Fibroblast of skin of left quadriceps (primary cell): Measurements from ENCODE around the gene GZF1.

ENCODE experiments used
- DNase-seq, 2 experiments: peaks; one replicate each; pipeline ENCODE4 v3.0.0-alpha.2; 2013; ENCODE audit warnings: low read depth in 2 of 2

GZF1 gene

GRCh38 chr20:23361476-23362391 is at the start of gene GZF1:
Gene GZF1, plus strand, starts transcription at chr20:23362182. Its CDS starts 2,202 bp downstream, at chr20:23364384.
- peak; percentile 95 to 96 for DNase-seq

GRCh38 chr20:23313271-23313670 is 48.7 kb upstream of the GZF1 start:
- DNase-seq: no peak

GRCh38 chr20:23314699-23315098 is 47.3 kb upstream of the GZF1 start:
- no peak for DNase-seq

- DNase-seq: no peak
Measured at GRCh38 chr20:23315099-23315498, 46.9 kb upstream of the GZF1 start.

- no peak for DNase-seq
Measured at GRCh38 chr20:23316626-23317025, 45.4 kb upstream of the GZF1 start.

- no peak for DNase-seq
Measured at GRCh38 chr20:23317081-23317480, 44.9 kb upstream of the GZF1 start.

- no peak for DNase-seq
Measured at GRCh38 chr20:23318347-23318746, 43.6 kb upstream of the GZF1 start.

GRCh38 chr20:23320317-23320716 is 41.7 kb upstream of the GZF1 start:
- no peak for DNase-seq

- no peak for DNase-seq
Measured at GRCh38 chr20:23325107-23325506, 36.9 kb upstream of the GZF1 start.

GRCh38 chr20:23326774-23327173 is 35.2 kb upstream of the GZF1 start:
- DNase-seq: no peak

GRCh38 chr20:23327617-23328333 is 34.2 kb upstream of the GZF1 start:
- no peak for DNase-seq

GRCh38 chr20:23331450-23332350 is 30.3 kb upstream of the GZF1 start:
- no peak for DNase-seq

GRCh38 chr20:23332467-23332866 is 29.5 kb upstream of the GZF1 start:
- no peak for DNase-seq

GRCh38 chr20:23334111-23334510 is 27.9 kb upstream of the GZF1 start:
- no peak for DNase-seq

- DNase-seq: no peak
Measured at GRCh38 chr20:23335521-23335920, 26.5 kb upstream of the GZF1 start.

- DNase-seq: no peak
Measured at GRCh38 chr20:23336476-23336875, 25.5 kb upstream of the GZF1 start.

- no peak for DNase-seq
Measured at GRCh38 chr20:23337312-23337711, 24.7 kb upstream of the GZF1 start.

GRCh38 chr20:23339986-23340385 is 22.0 kb upstream of the GZF1 start:
- DNase-seq: no peak

GRCh38 chr20:23340524-23340923 is 21.5 kb upstream of the GZF1 start:
- peak in 1 of 2 experiments; percentile 36 for DNase-seq

- DNase-seq: no peak
Measured at GRCh38 chr20:23341073-23341472, 20.9 kb upstream of the GZF1 start.

- DNase-seq: no peak
Measured at GRCh38 chr20:23343590-23343989, 18.4 kb upstream of the GZF1 start.

GRCh38 chr20:23344336-23344735 is 17.6 kb upstream of the GZF1 start:
- no peak for DNase-seq
